Measurements from ENCODE around the gene ZNF730.
"Not testable (repeated sequence)": the region's sequence is repeated elsewhere in the genome, so short reads cannot be mapped to it uniquely, and the experiment has no call there.

The ZNF730 gene

DNA sequence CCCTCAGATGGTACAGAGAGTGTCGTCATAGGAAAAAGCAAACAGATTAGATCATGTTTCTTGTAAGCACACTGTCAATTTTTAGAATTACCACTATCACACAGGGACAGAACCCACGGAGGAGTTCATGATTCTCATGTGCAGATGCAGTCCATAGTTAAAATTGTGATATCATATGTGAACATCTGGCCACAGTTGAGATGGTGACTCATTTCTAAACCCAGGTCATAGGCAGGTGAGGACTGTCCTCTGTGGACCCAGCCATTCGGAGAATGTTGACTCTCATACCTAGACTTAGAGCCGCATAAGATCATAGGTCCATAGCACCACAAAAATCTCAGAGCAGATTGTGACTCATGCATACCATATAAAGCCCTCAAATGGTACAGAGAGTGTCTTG is 17.8 kb upstream of the ZNF730 start:
- H3K4me3 ChIP-seq: no peak overlapping the region
- TF ChIP-seq FOXP2 (optimal IDR thresholded peaks at IDR 0.05; ENCODE audit: control extremely low read depth, extremely low read length, insufficient read depth) (no peak), EZH2 (IDR thresholded peaks at IDR 0.05) (no peak), POLR2AphosphoS5 (IDR thresholded peaks at IDR 0.05; ENCODE audit: borderline replicate concordance, low read depth, low read length) (no peak)
- H3K27ac ChIP-seq: no peak overlapping the region
- no peaks in the 10 kb centered on the region for H3K9me3 ChIP-seq (ENCODE audit: low read depth, low read length)
- H3K36me3 ChIP-seq (ENCODE audit: insufficient read depth, low read length): peaks cover 71% of the 10 kb centered on the region
- DNase-seq (ENCODE audit: low read depth, low spot score): no peak
- H3K9ac ChIP-seq (ENCODE audit: insufficient read length): no peak overlapping the region

DNA sequence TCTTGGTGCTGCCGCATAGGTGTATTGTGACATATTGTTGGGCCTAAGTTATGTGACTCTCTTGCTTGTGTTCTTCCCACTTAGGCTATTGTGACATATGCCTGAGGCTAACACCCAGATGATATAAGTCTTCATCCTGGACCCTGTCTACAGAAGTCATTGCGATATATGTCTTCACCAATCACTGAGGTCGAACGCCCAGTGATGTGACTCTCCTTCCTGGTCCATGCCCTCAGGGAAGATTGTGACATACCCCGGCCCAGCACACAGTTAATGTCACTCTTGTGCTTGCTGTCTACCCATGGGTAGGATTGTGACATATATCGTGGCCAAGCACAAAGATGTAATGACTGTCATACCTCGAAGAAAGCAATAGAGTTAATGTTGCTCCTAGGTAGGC is 16.9 kb upstream of the ZNF730 start:
- H3K36me3 ChIP-seq (ENCODE audit: insufficient read depth, low read length): peaks cover 71% of the 10 kb centered on the region
- no peak overlapping the region for H3K27ac ChIP-seq
- TF ChIP-seq POLR2AphosphoS5 (IDR thresholded peaks at IDR 0.05; ENCODE audit: borderline replicate concordance, low read depth, low read length) (no peak), FOXP2 (optimal IDR thresholded peaks at IDR 0.05; ENCODE audit: control extremely low read depth, extremely low read length, insufficient read depth) (no peak), EZH2 (IDR thresholded peaks at IDR 0.05) (no peak)
- no peaks in the 10 kb centered on the region for H3K9me3 ChIP-seq (ENCODE audit: low read depth, low read length)
- no peak for DNase-seq (ENCODE audit: low read depth, low spot score)
- no peak overlapping the region for H3K9ac ChIP-seq (ENCODE audit: insufficient read length)
- no peak overlapping the region for H3K4me3 ChIP-seq

DNA sequence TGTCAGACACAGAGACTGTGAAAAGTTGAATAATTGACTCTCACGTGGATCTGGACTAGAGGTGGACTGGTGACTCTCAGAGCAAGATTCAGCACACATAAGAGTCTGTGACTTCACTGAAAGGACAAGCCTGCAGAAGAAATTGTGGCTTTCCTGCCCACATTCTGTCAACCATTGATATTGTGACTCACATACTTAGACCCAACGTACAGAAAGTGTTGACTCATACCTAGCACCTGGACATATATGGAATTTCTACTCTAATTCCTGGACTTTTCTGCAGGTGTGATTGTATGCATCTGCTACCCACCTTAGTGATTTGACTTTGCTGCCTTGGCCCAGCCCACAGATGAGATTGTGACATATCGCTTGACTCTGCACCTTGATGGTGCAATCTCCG is 15.6 kb upstream of the ZNF730 start:
- no peak overlapping the region for H3K4me3 ChIP-seq
- H3K27ac ChIP-seq: no peak overlapping the region
- H3K9ac ChIP-seq (ENCODE audit: insufficient read length): no peak overlapping the region
- TF ChIP-seq FOXP2 (optimal IDR thresholded peaks at IDR 0.05; ENCODE audit: control extremely low read depth, extremely low read length, insufficient read depth) (no peak), POLR2AphosphoS5 (IDR thresholded peaks at IDR 0.05; ENCODE audit: borderline replicate concordance, low read depth, low read length) (no peak), EZH2 (IDR thresholded peaks at IDR 0.05) (no peak)
- H3K9me3 ChIP-seq (ENCODE audit: low read depth, low read length): no peaks in the 10 kb centered on the region
- no peak for DNase-seq (ENCODE audit: low read depth, low spot score)
- peaks cover 58% of the 10 kb centered on the region for H3K36me3 ChIP-seq (ENCODE audit: insufficient read depth, low read length)

DNA sequence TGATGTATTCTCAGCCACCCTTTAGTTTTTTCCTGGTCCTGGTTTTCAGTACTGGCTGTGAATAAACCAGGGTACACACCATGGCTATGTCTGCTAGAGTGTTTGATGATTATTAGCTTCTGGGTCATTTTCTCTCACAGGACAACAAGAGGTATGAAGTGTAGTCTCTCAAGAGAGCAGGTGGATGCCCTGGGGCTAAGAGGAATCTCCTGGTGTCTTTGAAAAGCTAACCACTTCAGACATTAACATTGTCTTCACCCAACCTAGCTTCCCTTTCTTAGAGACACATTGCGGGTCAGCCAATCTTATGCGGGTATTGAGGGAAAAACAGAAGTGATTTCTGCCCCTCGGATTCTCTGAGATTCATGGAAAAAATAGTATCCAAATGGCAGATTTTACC is 1.6 kb downstream of the ZNF730 start:
- H3K9ac ChIP-seq (ENCODE audit: insufficient read length): no peak overlapping the region
- H3K36me3 ChIP-seq (ENCODE audit: insufficient read depth, low read length): peaks cover 30% of the 10 kb centered on the region
- no peak overlapping the region for H3K4me3 ChIP-seq
- no peak for DNase-seq (ENCODE audit: low read depth, low spot score)
- no peak overlapping the region for H3K27ac ChIP-seq
- no peak for TF ChIP-seq EZH2 (IDR thresholded peaks at IDR 0.05)
- no peak for TF ChIP-seq FOXP2 (optimal IDR thresholded peaks at IDR 0.05; ENCODE audit: control extremely low read depth, extremely low read length, insufficient read depth)
- TF ChIP-seq POLR2AphosphoS5 (IDR thresholded peaks at IDR 0.05; ENCODE audit: borderline replicate concordance, low read depth, low read length): no peak
- 0 out of 2 replicates have a peak, but pooled peaks cover 4% of the 10 kb centered on the region for H3K9me3 ChIP-seq (ENCODE audit: low read depth, low read length)

DNA sequence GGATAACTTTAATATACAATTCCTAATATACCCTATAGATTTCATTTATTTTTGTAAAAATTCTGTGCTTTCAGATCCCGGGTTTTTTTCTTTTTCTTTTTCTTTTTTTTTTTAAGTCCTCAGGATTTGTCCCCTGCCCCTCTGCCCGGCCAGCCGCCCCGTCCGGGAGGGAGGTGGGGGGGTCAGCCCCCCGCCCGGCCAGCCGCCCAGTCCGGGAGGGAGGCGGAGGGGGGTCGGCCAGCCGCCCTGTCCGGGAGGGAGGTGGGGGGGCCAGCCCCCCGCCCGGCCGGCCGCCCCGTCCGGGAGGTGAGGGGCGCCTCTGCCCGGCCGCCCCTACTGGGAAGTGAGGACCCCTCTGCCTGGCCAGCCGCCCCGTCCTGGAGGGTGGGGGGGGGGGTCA is 17.4 kb downstream of the ZNF730 start:
- H3K27ac ChIP-seq; H3K9ac ChIP-seq (ENCODE audit: insufficient read length); H3K9me3 ChIP-seq (ENCODE audit: low read depth, low read length); H3K4me3 ChIP-seq; DNase-seq (ENCODE audit: low read depth, low spot score): not testable (repeated sequence)
- peaks cover 25% of the 10 kb centered on the region; the same call in 1 of the 2 replicates for H3K36me3 ChIP-seq (ENCODE audit: insufficient read depth, low read length)

DNA sequence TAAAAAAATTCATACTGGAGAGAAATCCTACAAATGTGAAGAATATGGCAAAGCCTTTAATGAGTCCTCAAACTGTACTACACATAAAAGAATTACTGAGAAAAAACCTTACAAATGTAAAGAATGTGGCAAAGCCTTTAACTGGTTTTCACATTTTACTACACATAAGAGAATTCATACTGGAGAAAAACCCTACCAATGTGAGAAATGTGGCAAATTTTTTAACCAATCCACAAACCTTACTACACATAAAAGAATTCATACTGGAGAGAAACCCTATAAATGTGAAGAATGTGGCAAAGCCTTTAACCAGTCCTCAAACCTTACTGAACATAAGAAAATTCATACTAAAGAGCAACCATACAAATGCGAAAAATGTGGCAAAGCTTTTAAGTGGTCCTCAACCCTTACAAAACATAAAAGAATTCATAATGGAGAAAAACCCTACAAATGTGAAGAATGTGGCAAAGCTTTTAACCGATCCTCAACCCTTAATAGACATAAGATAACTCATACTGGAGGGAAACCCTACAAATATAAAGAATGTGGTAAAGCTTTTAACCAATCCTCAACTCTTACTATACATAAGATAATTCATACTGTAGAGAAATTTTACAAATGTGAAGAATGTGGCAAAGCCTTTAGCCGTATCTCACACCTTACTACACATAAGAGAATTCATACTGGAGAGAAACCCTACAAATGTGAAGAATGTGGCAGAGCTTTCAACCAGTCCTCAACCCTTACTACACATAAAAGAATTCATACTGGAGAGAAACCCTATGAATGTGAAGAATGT is 29.0 kb downstream of the ZNF730 start:
- no peak overlapping the region for H3K4me3 ChIP-seq
- H3K9me3 ChIP-seq (ENCODE audit: low read depth, low read length): peaks cover 14% of the 10 kb centered on the region; the same call in 1 of the 2 replicates
- peaks cover 7% of the 10 kb centered on the region; the same call in 1 of the 2 replicates for H3K36me3 ChIP-seq (ENCODE audit: insufficient read depth, low read length)
- no peak for TF ChIP-seq FOXP2 (optimal IDR thresholded peaks at IDR 0.05; ENCODE audit: control extremely low read depth, extremely low read length, insufficient read depth)
- TF ChIP-seq POLR2AphosphoS5 (IDR thresholded peaks at IDR 0.05; ENCODE audit: borderline replicate concordance, low read depth, low read length): no peak
- TF ChIP-seq EZH2 (IDR thresholded peaks at IDR 0.05): no peak
- no peak for DNase-seq (ENCODE audit: low read depth, low spot score)
- no peak overlapping the region for H3K27ac ChIP-seq
- H3K9ac ChIP-seq (ENCODE audit: insufficient read length): no peak overlapping the region

DNA sequence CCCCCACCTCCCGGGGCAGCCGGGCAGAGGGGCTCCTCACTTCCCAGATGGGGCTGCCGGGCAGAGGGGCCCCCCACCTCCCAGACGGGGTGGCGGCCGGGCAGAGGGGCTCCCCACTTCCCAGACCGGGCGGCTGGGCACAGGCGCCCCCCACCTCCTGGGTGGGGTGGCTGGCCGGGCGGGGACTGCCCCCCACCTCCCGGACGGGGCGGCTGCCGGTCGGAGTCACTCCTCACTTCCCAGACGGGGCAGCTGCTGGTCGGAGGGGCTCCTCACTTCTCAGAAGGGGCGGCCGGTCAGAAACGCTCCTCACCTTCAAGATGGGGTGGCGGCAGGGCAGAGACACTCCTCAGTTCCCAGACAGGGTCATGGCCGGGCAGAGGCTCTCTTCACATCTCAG is 43.9 kb downstream of the ZNF730 start:
- Histone ChIP-seq H3K9ac (ENCODE audit: insufficient read length) (no peak overlapping the region), H3K4me3 (no peak overlapping the region)

DNA sequence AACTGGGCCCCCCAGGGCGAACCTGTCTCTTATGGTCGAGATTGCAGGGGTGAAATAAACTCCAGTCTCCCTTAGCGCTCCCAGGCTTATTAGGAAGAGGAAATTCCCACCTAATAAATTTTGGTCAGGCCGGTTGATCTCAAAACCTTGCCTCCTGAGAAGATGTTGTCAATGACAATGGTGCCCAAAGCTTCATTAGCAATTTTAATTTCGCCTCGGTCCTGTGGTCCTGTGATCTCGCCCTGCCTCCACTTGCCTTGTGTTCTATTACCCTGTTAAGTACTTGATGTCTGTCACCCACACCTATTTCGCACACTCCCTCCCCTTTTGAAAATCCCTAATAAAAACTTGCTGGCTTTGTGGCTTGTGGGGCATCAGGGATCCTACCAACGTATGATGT is 51.5 kb downstream of the ZNF730 start:
- H3K36me3 ChIP-seq (ENCODE audit: insufficient read depth, low read length); H3K4me3 ChIP-seq; H3K9me3 ChIP-seq (ENCODE audit: low read depth, low read length); H3K9ac ChIP-seq (ENCODE audit: insufficient read length); H3K27ac ChIP-seq; DNase-seq (ENCODE audit: low read depth, low spot score): not testable (repeated sequence)

More for the DNA sequence above, 43.9 kb downstream of the ZNF730 start:
- Histone ChIP-seq H3K9me3 (ENCODE audit: low read depth, low read length) (no peaks in the 10 kb centered on the region), H3K36me3 (ENCODE audit: insufficient read depth, low read length) (no peaks in the 10 kb centered on the region), H3K27ac (no peak overlapping the region)
- DNase-seq (ENCODE audit: low read depth, low spot score): no peak
- TF ChIP-seq POLR2AphosphoS5 (IDR thresholded peaks at IDR 0.05; ENCODE audit: borderline replicate concordance, low read depth, low read length): no peak
- TF ChIP-seq FOXP2 (optimal IDR thresholded peaks at IDR 0.05; ENCODE audit: control extremely low read depth, extremely low read length, insufficient read depth): no peak
- no peak for TF ChIP-seq EZH2 (IDR thresholded peaks at IDR 0.05)

DNA sequence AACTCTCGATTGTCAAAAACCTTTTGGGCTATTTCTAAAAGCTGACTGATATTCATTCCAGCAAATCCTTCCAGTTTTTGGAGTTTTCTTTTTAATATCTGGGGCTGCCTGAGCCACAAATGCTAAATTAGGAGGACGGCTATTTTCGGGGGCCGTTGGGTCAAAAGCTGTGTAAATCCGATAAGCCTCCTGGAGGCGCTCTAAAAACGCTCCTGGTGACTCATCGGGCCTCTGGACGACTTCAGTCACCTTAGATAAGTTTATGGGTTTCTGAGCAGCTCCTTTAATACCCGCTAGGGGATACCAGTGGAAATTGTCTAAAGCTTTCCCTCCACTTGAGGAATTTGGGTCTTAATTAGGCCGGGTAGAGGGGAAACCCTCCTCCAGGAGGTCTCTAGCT is 66.4 kb downstream of the ZNF730 start:
- TF ChIP-seq FOXP2 (optimal IDR thresholded peaks at IDR 0.05; ENCODE audit: control extremely low read depth, extremely low read length, insufficient read depth) (no peak), POLR2AphosphoS5 (IDR thresholded peaks at IDR 0.05; ENCODE audit: borderline replicate concordance, low read depth, low read length) (no peak), EZH2 (IDR thresholded peaks at IDR 0.05) (no peak)
- Histone ChIP-seq H3K9me3 (ENCODE audit: low read depth, low read length) (no peaks in the 10 kb centered on the region), H3K36me3 (ENCODE audit: insufficient read depth, low read length) (no peaks in the 10 kb centered on the region), H3K27ac (no peak overlapping the region), H3K9ac (ENCODE audit: insufficient read length) (no peak overlapping the region), H3K4me3 (no peak overlapping the region)
- DNase-seq (ENCODE audit: low read depth, low spot score): no peak
